ENCODE measurements around the gene ADAMTS9.
A peak's percentile ranks its signal among the peaks of the same experiment; 100 is the strongest.

ADAMTS9 gene

GRCh38 chr3:64493149-64493548, 194.7 kb downstream of the ADAMTS9 start:
- Histone ChIP-seq H3K27me3 (replicated peaks in 2 of 5; ENCODE audit: control insufficient read depth in 4 of 5, insufficient read depth in 5 of 5, low read length in 4 of 5) (peaks cover 15 to 78% (median 48%) of the 10 kb centered on the region in 5 experiments), H3K9me3 (ENCODE audit: control extremely low read depth in 1 of 5, control insufficient read depth in 4 of 5, insufficient read depth in 2 of 5, low read depth in 1 of 5, low read length in 4 of 5) (no peaks in the 10 kb centered on the region), H3K27ac (ENCODE audit: insufficient read depth in 1 of 2, low read depth in 1 of 2, low read length in 2 of 2, poor library complexity in 1 of 2, severe bottlenecking in 2 of 2) (no peak overlapping the region), H3K4me3 (ENCODE audit: control insufficient read depth in 1 of 7, extremely low read depth in 1 of 7, insufficient read depth in 4 of 7, low read depth in 2 of 7, low read length in 6 of 7) (no peak overlapping the region), H3K36me3 (ENCODE audit: control insufficient read depth in 4 of 4, insufficient read depth in 4 of 4, low read length in 3 of 4) (no peaks in the 10 kb centered on the region), H3K4me1 (ENCODE audit: control extremely low read depth in 1 of 4, control insufficient read depth in 4 of 4, insufficient read depth in 4 of 4, low read length in 3 of 4) (no peaks in the 10 kb centered on the region)
- POLR2A ChIA-PET = no interaction called here
- CTCF ChIA-PET = interaction anchor here (1.0 to 1.2 kb wide), 2 partner anchors 9 to 37 kb away, joined by 3 to 4 read pairs; no protein-coding TSS in a partner anchor
- 80% methylated on average over 1 of the region's 2 CpGs for WGBS (ENCODE audit: insufficient coverage)
- DNase-seq = no peak

GRCh38 chr3:64491843-64492242, 196.0 kb downstream of the ADAMTS9 start:
- H3K36me3 ChIP-seq (ENCODE audit: control insufficient read depth in 4 of 4, insufficient read depth in 4 of 4, low read length in 3 of 4) = no peaks in the 10 kb centered on the region
- no peaks in the 10 kb centered on the region for H3K9me3 ChIP-seq (ENCODE audit: control extremely low read depth in 1 of 5, control insufficient read depth in 4 of 5, insufficient read depth in 2 of 5, low read depth in 1 of 5, low read length in 4 of 5)
- no peaks in the 10 kb centered on the region for H3K4me1 ChIP-seq (ENCODE audit: control extremely low read depth in 1 of 4, control insufficient read depth in 4 of 4, insufficient read depth in 4 of 4, low read length in 3 of 4)
- ChIA-PET POLR2A (no interaction called here), CTCF (interaction anchor here (1.0 kb wide), 1 partner anchor 10 kb away, joined by 3 read pairs; no protein-coding TSS in a partner anchor)
- peaks cover 13 to 84% (median 51%) of the 10 kb centered on the region in 5 experiments for H3K27me3 ChIP-seq (replicated peaks in 2 of 5; ENCODE audit: control insufficient read depth in 4 of 5, insufficient read depth in 5 of 5, low read length in 4 of 5)
- DNase-seq = no peak
- 93% methylated on average over 3 of the region's 3 CpGs for WGBS (ENCODE audit: insufficient coverage)
- no peak overlapping the region for H3K4me3 ChIP-seq (ENCODE audit: control insufficient read depth in 1 of 7, extremely low read depth in 1 of 7, insufficient read depth in 4 of 7, low read depth in 2 of 7, low read length in 6 of 7)
- H3K27ac ChIP-seq (ENCODE audit: insufficient read depth in 1 of 2, low read depth in 1 of 2, low read length in 2 of 2, poor library complexity in 1 of 2, severe bottlenecking in 2 of 2) = no peak overlapping the region

DNA sequence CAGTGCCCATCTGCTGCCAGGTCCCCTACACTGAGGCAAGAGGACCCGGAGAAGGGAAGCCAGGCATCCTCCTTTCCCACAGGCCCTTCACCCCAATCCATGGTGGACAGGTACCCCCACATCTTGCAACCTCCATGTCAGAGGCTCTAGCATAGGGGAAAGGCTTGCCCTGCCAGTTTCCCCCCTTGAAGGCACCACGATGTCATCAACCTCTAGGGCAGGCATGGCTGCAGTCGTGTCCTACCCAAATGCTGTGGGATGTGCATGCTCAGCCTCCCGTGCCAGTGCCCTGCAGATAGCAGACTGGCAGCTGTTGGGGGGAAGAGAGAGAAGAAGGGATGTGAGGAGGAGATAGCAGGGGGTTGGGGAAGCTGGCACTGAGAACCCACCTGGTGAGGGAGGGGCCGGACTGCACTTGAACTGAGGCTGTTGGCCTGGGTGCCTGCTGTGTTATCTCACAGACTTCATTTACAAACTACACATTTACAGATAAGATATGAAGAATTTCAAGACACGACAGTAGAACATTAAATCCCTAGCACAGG, 197.5 kb downstream of the ADAMTS9 start:
- no peaks in the 10 kb centered on the region for H3K4me1 ChIP-seq (ENCODE audit: control extremely low read depth in 1 of 4, control insufficient read depth in 4 of 4, insufficient read depth in 4 of 4, low read length in 3 of 4)
- peaks cover 13 to 88% (median 55%) of the 10 kb centered on the region in 5 experiments for H3K27me3 ChIP-seq (replicated peaks in 2 of 5; ENCODE audit: control insufficient read depth in 4 of 5, insufficient read depth in 5 of 5, low read length in 4 of 5)
- CTCF ChIA-PET = no interaction called here
- 88% methylated on average over 5 of the region's 6 CpGs for WGBS (ENCODE audit: insufficient coverage)
- DNase-seq = peak in 1 of 3 donors; percentile 16
- no peak overlapping the region for H3K4me3 ChIP-seq (ENCODE audit: control insufficient read depth in 1 of 7, extremely low read depth in 1 of 7, insufficient read depth in 4 of 7, low read depth in 2 of 7, low read length in 6 of 7)
- H3K27ac ChIP-seq (ENCODE audit: insufficient read depth in 1 of 2, low read depth in 1 of 2, low read length in 2 of 2, poor library complexity in 1 of 2, severe bottlenecking in 2 of 2) = no peak overlapping the region
- no peaks in the 10 kb centered on the region for H3K36me3 ChIP-seq (ENCODE audit: control insufficient read depth in 4 of 4, insufficient read depth in 4 of 4, low read length in 3 of 4)
- H3K9me3 ChIP-seq (ENCODE audit: control extremely low read depth in 1 of 5, control insufficient read depth in 4 of 5, insufficient read depth in 2 of 5, low read depth in 1 of 5, low read length in 4 of 5) = no peaks in the 10 kb centered on the region
- POLR2A ChIA-PET = no interaction called here

- Histone ChIP-seq H3K9me3 (ENCODE audit: control extremely low read depth in 1 of 5, control insufficient read depth in 4 of 5, insufficient read depth in 2 of 5, low read depth in 1 of 5, low read length in 4 of 5) (no peaks in the 10 kb centered on the region), H3K36me3 (ENCODE audit: control insufficient read depth in 4 of 4, insufficient read depth in 4 of 4, low read length in 3 of 4) (no peaks in the 10 kb centered on the region), H3K27ac (ENCODE audit: insufficient read depth in 1 of 2, low read depth in 1 of 2, low read length in 2 of 2, poor library complexity in 1 of 2, severe bottlenecking in 2 of 2) (no peak overlapping the region), H3K4me1 (ENCODE audit: control extremely low read depth in 1 of 4, control insufficient read depth in 4 of 4, insufficient read depth in 4 of 4, low read length in 3 of 4) (no peaks in the 10 kb centered on the region), H3K27me3 (replicated peaks in 2 of 5; ENCODE audit: control insufficient read depth in 4 of 5, insufficient read depth in 5 of 5, low read length in 4 of 5) (peaks cover 13 to 83% (median 54%) of the 10 kb centered on the region in 5 experiments), H3K4me3 (ENCODE audit: control insufficient read depth in 1 of 7, extremely low read depth in 1 of 7, insufficient read depth in 4 of 7, low read depth in 2 of 7, low read length in 6 of 7) (no peak overlapping the region)
- POLR2A ChIA-PET = no interaction called here
- no peak for DNase-seq
- CTCF ChIA-PET = interaction anchor here (1.2 kb wide), 1 partner anchor 26 kb away, joined by 3 read pairs; no protein-coding TSS in a partner anchor
- 27% methylated on average over 15 of the region's 23 CpGs for WGBS (ENCODE audit: insufficient coverage)
These were observed 198.3 kb downstream of the ADAMTS9 start for GRCh38 chr3:64489361-64490044.

GRCh38 chr3:64488939-64489338, 198.9 kb downstream of the ADAMTS9 start:
- H3K27me3 ChIP-seq (replicated peaks in 2 of 5; ENCODE audit: control insufficient read depth in 4 of 5, insufficient read depth in 5 of 5, low read length in 4 of 5) = peaks cover 13 to 80% (median 50%) of the 10 kb centered on the region in 5 experiments
- 38% methylated on average over 5 of the region's 5 CpGs for WGBS (ENCODE audit: insufficient coverage)
- H3K9me3 ChIP-seq (ENCODE audit: control extremely low read depth in 1 of 5, control insufficient read depth in 4 of 5, insufficient read depth in 2 of 5, low read depth in 1 of 5, low read length in 4 of 5) = no peaks in the 10 kb centered on the region
- ChIA-PET POLR2A (no interaction called here), CTCF (interaction anchor here (1.2 kb wide), 1 partner anchor 26 kb away, joined by 3 read pairs; no protein-coding TSS in a partner anchor)
- H3K4me3 ChIP-seq (ENCODE audit: control insufficient read depth in 1 of 7, extremely low read depth in 1 of 7, insufficient read depth in 4 of 7, low read depth in 2 of 7, low read length in 6 of 7) = no peak overlapping the region
- no peak for DNase-seq
- H3K36me3 ChIP-seq (ENCODE audit: control insufficient read depth in 4 of 4, insufficient read depth in 4 of 4, low read length in 3 of 4) = no peaks in the 10 kb centered on the region
- H3K27ac ChIP-seq (ENCODE audit: insufficient read depth in 1 of 2, low read depth in 1 of 2, low read length in 2 of 2, poor library complexity in 1 of 2, severe bottlenecking in 2 of 2) = no peak overlapping the region
- H3K4me1 ChIP-seq (ENCODE audit: control extremely low read depth in 1 of 4, control insufficient read depth in 4 of 4, insufficient read depth in 4 of 4, low read length in 3 of 4) = no peaks in the 10 kb centered on the region

DNA sequence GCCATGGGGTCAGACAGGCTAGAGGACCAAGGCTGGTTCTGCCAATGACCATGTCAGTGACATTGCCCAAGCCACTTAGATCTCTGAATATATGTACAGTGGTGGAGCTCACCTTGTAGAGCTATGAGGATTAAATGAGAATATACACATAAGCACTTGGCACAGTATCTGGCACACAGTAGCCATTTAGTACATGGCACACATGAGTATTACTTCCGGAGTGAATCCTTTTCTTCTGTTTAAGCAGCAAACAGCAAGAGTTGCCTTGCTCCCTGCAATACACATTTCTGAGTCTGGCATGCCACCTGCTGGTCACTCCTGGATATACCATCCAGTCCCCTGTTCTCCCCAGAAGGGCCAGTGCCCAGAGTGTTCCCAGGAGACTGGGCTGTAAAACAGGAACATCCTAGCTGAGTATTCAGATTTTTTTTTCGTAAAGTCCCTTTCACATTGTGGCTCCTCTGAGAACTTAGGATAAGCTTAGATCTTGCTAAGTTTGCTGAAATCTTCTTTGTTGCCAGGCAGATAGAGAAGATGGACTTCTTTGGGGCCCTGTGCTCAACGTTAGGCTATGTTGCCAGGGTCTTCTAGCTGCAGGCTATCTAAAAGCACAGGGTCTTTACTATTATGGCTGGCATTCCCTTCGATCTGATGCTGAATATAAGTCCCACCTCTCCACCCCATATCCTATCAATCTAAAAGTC, 203.4 kb downstream of the ADAMTS9 start:
- 0% methylated on average over 2 of the region's 4 CpGs for WGBS (ENCODE audit: insufficient coverage)
- no peaks in the 10 kb centered on the region for H3K4me1 ChIP-seq (ENCODE audit: control extremely low read depth in 1 of 4, control insufficient read depth in 4 of 4, insufficient read depth in 4 of 4, low read length in 3 of 4)
- peak; percentile 57 to 77 (median 70) for DNase-seq
- H3K4me3 ChIP-seq (ENCODE audit: control insufficient read depth in 1 of 7, extremely low read depth in 1 of 7, insufficient read depth in 4 of 7, low read depth in 2 of 7, low read length in 6 of 7) = no peak overlapping the region
- H3K36me3 ChIP-seq (ENCODE audit: control insufficient read depth in 4 of 4, insufficient read depth in 4 of 4, low read length in 3 of 4) = no peaks in the 10 kb centered on the region
- H3K9me3 ChIP-seq (ENCODE audit: control extremely low read depth in 1 of 5, control insufficient read depth in 4 of 5, insufficient read depth in 2 of 5, low read depth in 1 of 5, low read length in 4 of 5) = no peaks in the 10 kb centered on the region
- peaks cover 4 to 53% (median 18%) of the 10 kb centered on the region in 5 experiments for H3K27me3 ChIP-seq (replicated peaks in 2 of 5; ENCODE audit: control insufficient read depth in 4 of 5, insufficient read depth in 5 of 5, low read length in 4 of 5)
- H3K27ac ChIP-seq (ENCODE audit: insufficient read depth in 1 of 2, low read depth in 1 of 2, low read length in 2 of 2, poor library complexity in 1 of 2, severe bottlenecking in 2 of 2) = no peak overlapping the region
- ChIA-PET CTCF (interaction anchor here (0.7 to 5.6 kb wide), 19 partner anchors 8 to 461 kb away, joined by 3 to 43 read pairs (median 4); partner anchors contain the start of gene PSMD6), POLR2A (no interaction called here)

Measured in common myeloid progenitor, CD34-positive (primary cell).